SK-N-MC (cell line): Measurements from ENCODE around the gene GALNT18.

Experiments used
- DNase-seq: peaks from one replicate; pipeline ENCODE4 v3.0.0-alpha.2; 2011; ENCODE audit warnings: low read depth, low spot score
- H3K27ac ChIP-seq: fragments of 200-600 bp; sonication (generic); 2 replicates; pipeline ENCODE4 v1.5.1; 2016; ENCODE audit warnings: mixed run types
- H3K36me3 ChIP-seq: fragments of 200-600 bp; sonication (generic); 2 replicates; pipeline ENCODE4 v1.6.1; 2017; ENCODE audit warnings: antibody characterized with exemption, low read length, mixed read lengths; ENCODE audit not compliant: insufficient read depth
- H3K4me3 ChIP-seq: fragments of 200-600 bp; sonication (generic); 2 replicates; pipeline ENCODE4 v1.5.1; 2016
- H3K9ac ChIP-seq: fragments of 200-600 bp; sonication (generic); 2 replicates; pipeline ENCODE4 v1.8.0; 2017; ENCODE audit warnings: mixed run types, mixed read lengths; ENCODE audit not compliant: insufficient read length
- H3K9me3 ChIP-seq: fragments of 200-600 bp; sonication (generic); 2 replicates; pipeline ENCODE4 v1.6.1; 2017; ENCODE audit warnings: low read depth, mild to moderate bottlenecking, antibody characterized with exemption, low read length, moderate library complexity, mixed read lengths
- EZH2 ChIP-seq: fragments of 200-600 bp; sonication (generic); IDR thresholded peaks from one replicate; pipeline ENCODE4 v1.6.1; 2017; ENCODE audit warnings: antibody characterized with exemption
- FOXP2 ChIP-seq: optimal IDR thresholded peaks from 2 replicates; pipeline ENCODE3; 2011; ENCODE audit warnings: mild to moderate bottlenecking, moderate library complexity; ENCODE audit not compliant: insufficient read depth; ENCODE audit errors: extremely low read length, control extremely low read depth
- POLR2AphosphoS5 ChIP-seq: IDR thresholded peaks from 2 replicates; pipeline ENCODE4 v1.6.1; 2012; ENCODE audit warnings: mild to moderate bottlenecking, low read depth, low read length, borderline replicate concordance

Gene GALNT18

GRCh38 chr11:11253497-11253896, 368.3 kb downstream of the GALNT18 start:
- Histone ChIP-seq H3K27ac (no peak overlapping the region), H3K4me3 (no peak overlapping the region), H3K9me3 (no peaks in the 10 kb centered on the region), H3K36me3 (no peaks in the 10 kb centered on the region), H3K9ac (no peak overlapping the region)
- TF ChIP-seq POLR2AphosphoS5 (no peak), FOXP2 (no peak), EZH2 (no peak)
- DNase-seq, result no peak

DNA sequence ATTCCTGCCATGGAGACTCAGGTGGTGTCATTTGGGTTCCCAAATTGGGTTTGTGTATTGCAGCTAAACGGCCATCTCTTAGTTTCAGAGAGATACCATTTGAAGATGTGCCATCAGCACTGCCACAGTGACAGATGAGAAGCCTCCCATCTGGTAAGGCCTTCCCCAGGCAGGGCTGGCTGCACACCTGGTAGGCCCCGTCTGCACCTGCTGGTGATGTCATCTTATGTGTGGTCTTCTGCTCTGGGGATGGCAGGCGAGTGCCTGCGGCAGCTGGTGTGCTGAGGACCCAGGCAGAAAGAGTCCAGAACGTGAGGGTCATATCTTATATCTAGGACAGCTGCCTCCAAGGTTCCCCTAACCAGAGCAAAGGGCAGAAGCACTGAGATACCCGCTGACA, 369.4 kb downstream of the GALNT18 start:
- no peak for DNase-seq
- Histone ChIP-seq H3K36me3 (no peaks in the 10 kb centered on the region), H3K27ac (no peak overlapping the region), H3K4me3 (no peak overlapping the region), H3K9me3 (no peaks in the 10 kb centered on the region), H3K9ac (no peak overlapping the region)
- no peak for TF ChIP-seq EZH2
- TF ChIP-seq POLR2AphosphoS5, result no peak
- TF ChIP-seq FOXP2, result no peak

- no peaks in the 10 kb centered on the region for H3K36me3 ChIP-seq
- DNase-seq, result no peak
- no peak overlapping the region for H3K4me3 ChIP-seq
- no peak for TF ChIP-seq EZH2
- no peak for TF ChIP-seq FOXP2
- H3K27ac ChIP-seq, result no peak overlapping the region
- H3K9me3 ChIP-seq, result no peaks in the 10 kb centered on the region
- no peak overlapping the region for H3K9ac ChIP-seq
These were observed 370.3 kb downstream of the GALNT18 start for GRCh38 chr11:11251394-11251970.

- no peak overlapping the region for H3K9ac ChIP-seq
- TF ChIP-seq POLR2AphosphoS5, result no peak
- DNase-seq, result no peak
- H3K9me3 ChIP-seq, result no peaks in the 10 kb centered on the region
- H3K27ac ChIP-seq, result no peak overlapping the region
- H3K36me3 ChIP-seq, result no peaks in the 10 kb centered on the region
- no peak overlapping the region for H3K4me3 ChIP-seq
These were observed 371.3 kb downstream of the GALNT18 start for GRCh38 chr11:11250470-11250869.

GRCh38 chr11:11247576-11247975, 374.2 kb downstream of the GALNT18 start:
- no peak for DNase-seq
- no peak overlapping the region for H3K27ac ChIP-seq
- no peak overlapping the region for H3K9ac ChIP-seq
- no peaks in the 10 kb centered on the region for H3K36me3 ChIP-seq
- H3K9me3 ChIP-seq, result no peaks in the 10 kb centered on the region
- TF ChIP-seq POLR2AphosphoS5 (no peak), EZH2 (no peak), FOXP2 (no peak)
- no peak overlapping the region for H3K4me3 ChIP-seq

- no peak for DNase-seq
- no peaks in the 10 kb centered on the region for H3K9me3 ChIP-seq
- H3K9ac ChIP-seq, result no peak overlapping the region
- no peaks in the 10 kb centered on the region for H3K36me3 ChIP-seq
- H3K27ac ChIP-seq, result no peak overlapping the region
- H3K4me3 ChIP-seq, result no peak overlapping the region
- TF ChIP-seq FOXP2 (no peak), POLR2AphosphoS5 (no peak), EZH2 (no peak)
These were observed 374.7 kb downstream of the GALNT18 start for GRCh38 chr11:11247086-11247485.

GRCh38 chr11:11246166-11246565, 375.6 kb downstream of the GALNT18 start:
- DNase-seq, result no peak
- no peaks in the 10 kb centered on the region for H3K36me3 ChIP-seq
- no peak overlapping the region for H3K4me3 ChIP-seq
- TF ChIP-seq EZH2 (no peak), FOXP2 (no peak), POLR2AphosphoS5 (no peak)
- no peaks in the 10 kb centered on the region for H3K9me3 ChIP-seq
- H3K27ac ChIP-seq, result no peak overlapping the region
- H3K9ac ChIP-seq, result no peak overlapping the region

GRCh38 chr11:11245453-11245852, 376.4 kb downstream of the GALNT18 start:
- H3K4me3 ChIP-seq, result no peak overlapping the region
- no peak for TF ChIP-seq EZH2
- no peak for TF ChIP-seq POLR2AphosphoS5
- TF ChIP-seq FOXP2, result no peak

DNA sequence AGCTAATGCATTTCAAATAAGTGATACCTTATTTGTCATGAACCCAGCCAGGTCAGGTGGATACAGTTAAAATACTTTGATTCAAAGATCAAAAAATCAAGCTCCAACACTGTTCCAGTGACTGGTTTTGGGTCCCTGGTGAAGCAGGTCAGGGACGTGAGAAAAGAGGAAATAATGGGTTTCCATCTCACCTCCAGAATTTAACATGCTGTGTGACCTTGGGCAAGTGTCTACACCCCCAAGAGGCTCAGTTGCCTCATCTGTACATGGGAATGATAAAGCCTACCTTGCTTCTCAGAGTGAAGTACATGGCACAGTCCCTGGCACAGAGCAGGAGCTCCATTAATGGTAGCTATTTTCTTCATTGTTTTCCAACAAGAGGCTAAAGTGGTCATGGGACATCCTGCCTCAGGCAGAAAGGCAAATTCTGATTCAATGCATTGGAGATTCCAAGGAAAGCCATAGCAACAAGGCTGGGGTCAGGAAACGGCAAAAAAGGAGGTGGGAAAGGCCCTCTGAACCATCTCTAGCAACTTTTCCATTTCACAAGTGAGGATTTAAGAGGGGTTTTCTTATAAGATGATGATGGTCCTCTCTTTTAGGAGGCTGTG, 377.2 kb downstream of the GALNT18 start:
- Histone ChIP-seq H3K9me3 (no peaks in the 10 kb centered on the region), H3K27ac (no peak overlapping the region), H3K4me3 (no peak overlapping the region), H3K9ac (no peak overlapping the region), H3K36me3 (no peaks in the 10 kb centered on the region)
- TF ChIP-seq FOXP2 (no peak), POLR2AphosphoS5 (no peak), EZH2 (no peak)
- no peak for DNase-seq

More at GRCh38 chr11:11245453-11245852, 376.4 kb downstream of the GALNT18 start:
- Histone ChIP-seq H3K9me3 (no peaks in the 10 kb centered on the region), H3K27ac (no peak overlapping the region), H3K9ac (no peak overlapping the region), H3K36me3 (no peaks in the 10 kb centered on the region)
- DNase-seq, result no peak
